Esophagus muscularis mucosa (tissue), 4 donors: ENCODE results near the gene HEBP2. TPM values are rescaled to one million over a fixed set of nuclear protein-coding genes. Genes with fewer than 3 reads are reported as not detected.

Source experiments
- DNase-seq: peaks from one replicate; pipeline ENCODE4 v3.0.0-alpha.2; 2017; ENCODE audit errors: extremely low spot score
- H3K27ac ChIP-seq, 4 donors: fragments of 200-600 bp; sonication (generic); replicated peaks in 1 of 4; 1 replicate in 3 of 4; 2 replicates in 1 of 4; pipeline ENCODE4 v1.5.1; 2016 to 2019; ENCODE audit warnings: mild to moderate bottlenecking in 1 of 4
- H3K27me3 ChIP-seq, 4 donors: fragments of 200-600 bp; sonication (generic); one replicate each; pipeline versions ENCODE4 v1.5.1 to v1.6.0; 2016 to 2019
- H3K36me3 ChIP-seq, 4 donors: fragments of 200-600 bp; sonication (generic); one replicate each; pipeline ENCODE4 v1.5.1; 2016 to 2019
- H3K4me1 ChIP-seq, 4 donors: fragments of 200-600 bp; sonication (generic); one replicate each; pipeline ENCODE4 v1.5.1; 2016 to 2019
- H3K4me3 ChIP-seq, 4 donors: fragments of 200-600 bp; sonication (generic); 1 replicate in 2 of 4; 2 replicates in 2 of 4; pipeline ENCODE4 v1.5.1; 2016 to 2019; ENCODE audit warnings: mild to moderate bottlenecking in 4 of 4, moderate library complexity in 1 of 4
- H3K9me3 ChIP-seq, 4 donors: fragments of 200-600 bp; sonication (generic); 1 replicate in 3 of 4; 2 replicates in 1 of 4; pipeline ENCODE4 v1.5.1; 2016 to 2019
- EP300 ChIP-seq: sonication (generic); formaldehyde crosslinking; IDR thresholded peaks from one replicate; pipeline ENCODE4 v1.6.1; 2017; ENCODE audit warnings: antibody characterized with exemption
- POLR2A ChIP-seq: fragments of 450-650 bp; IDR thresholded peaks from one replicate; pipeline ENCODE4 v1.6.1; 2017; ENCODE audit warnings: antibody characterized with exemption, moderate library complexity, mild to moderate bottlenecking, low read depth
- POLR2AphosphoS5 ChIP-seq, 2 donors: sonication (generic); formaldehyde crosslinking; IDR thresholded peaks; one replicate each; pipeline ENCODE4 v1.6.1; 2017; ENCODE audit warnings: antibody characterized with exemption in 2 of 2
- WGBS: methylation state at CpG from one replicate; pipeline ENCODE4 v1.1.5; 2018; 5-methylcytosine and 5-hydroxymethylcytosine counted together
- intact Hi-C: fragments of 100-400 bp; cut with DNase I; formaldehyde crosslinking; loops from one replicate; pipeline ENCODE4 v1.15.1; 2023
- total RNA-seq, 4 donors: library from RNA; depleted of rRNA; stranded (reverse); fragments of >200 nt; gene quantifications; one replicate each; pipeline versions ENCODE4 v1.1.0 to v1.2.1, GENCODE V29; 2016
- TF ChIP-seq, protein P1 (sequence below), 3 experiments: fragments of 200-600 bp in 2 of 3; fragments of 450-650 bp in 1 of 3; sonication (generic) in 2 of 3; IDR thresholded peaks; one replicate each; pipeline ENCODE4 v1.5.1; 2017 to 2019; ENCODE audit warnings: antibody characterized with exemption in 3 of 3, mild to moderate bottlenecking in 2 of 3, moderate library complexity in 1 of 3

The HEBP2 gene
- total RNA-seq, 4 donors from 2014 or later, result 90.1 to 135 (median 104) TPM

DNA sequence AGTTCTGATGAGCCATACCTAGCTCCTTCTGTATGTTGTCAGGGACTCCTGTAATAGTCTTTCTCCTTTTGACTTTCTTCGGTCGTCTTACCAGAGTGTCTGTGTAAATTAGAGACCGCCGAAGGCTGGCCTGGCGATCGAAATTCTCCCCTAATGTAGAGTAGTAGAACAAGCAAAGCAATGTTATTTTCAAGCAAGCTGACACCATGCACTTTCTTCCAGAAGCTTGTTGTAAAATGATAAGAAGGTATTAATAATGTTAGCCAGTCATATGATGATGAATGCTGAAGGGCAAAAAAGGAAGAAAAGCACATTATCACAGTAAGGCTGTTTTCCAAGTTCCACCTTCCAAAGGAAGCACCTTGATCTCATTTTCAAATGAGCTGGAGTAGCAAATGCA, 37.9 kb downstream of the HEBP2 start:
- H3K27ac ChIP-seq, result no peak overlapping the region
- TF ChIP-seq EP300, result no peak
- TF ChIP-seq, protein P1, sequence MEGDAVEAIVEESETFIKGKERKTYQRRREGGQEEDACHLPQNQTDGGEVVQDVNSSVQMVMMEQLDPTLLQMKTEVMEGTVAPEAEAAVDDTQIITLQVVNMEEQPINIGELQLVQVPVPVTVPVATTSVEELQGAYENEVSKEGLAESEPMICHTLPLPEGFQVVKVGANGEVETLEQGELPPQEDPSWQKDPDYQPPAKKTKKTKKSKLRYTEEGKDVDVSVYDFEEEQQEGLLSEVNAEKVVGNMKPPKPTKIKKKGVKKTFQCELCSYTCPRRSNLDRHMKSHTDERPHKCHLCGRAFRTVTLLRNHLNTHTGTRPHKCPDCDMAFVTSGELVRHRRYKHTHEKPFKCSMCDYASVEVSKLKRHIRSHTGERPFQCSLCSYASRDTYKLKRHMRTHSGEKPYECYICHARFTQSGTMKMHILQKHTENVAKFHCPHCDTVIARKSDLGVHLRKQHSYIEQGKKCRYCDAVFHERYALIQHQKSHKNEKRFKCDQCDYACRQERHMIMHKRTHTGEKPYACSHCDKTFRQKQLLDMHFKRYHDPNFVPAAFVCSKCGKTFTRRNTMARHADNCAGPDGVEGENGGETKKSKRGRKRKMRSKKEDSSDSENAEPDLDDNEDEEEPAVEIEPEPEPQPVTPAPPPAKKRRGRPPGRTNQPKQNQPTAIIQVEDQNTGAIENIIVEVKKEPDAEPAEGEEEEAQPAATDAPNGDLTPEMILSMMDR (IDR thresholded peaks at IDR 0.05), result no peak
- TF ChIP-seq POLR2A, result no peak
- TF ChIP-seq POLR2AphosphoS5 (IDR thresholded peaks at IDR 0.05), result no peak
- no peaks in the 10 kb centered on the region for H3K27me3 ChIP-seq
- no peaks in the 10 kb centered on the region for H3K9me3 ChIP-seq
- 97% methylated on average over 6 of the region's 6 CpGs for WGBS
- peaks cover 0 to 5% (median 2%) of the 10 kb centered on the region in 4 donors for H3K36me3 ChIP-seq
- H3K4me1 ChIP-seq, result peaks cover 0 to 3% (median 0%) of the 10 kb centered on the region in 4 donors
- intact Hi-C loops, result no loop called here
- peak; percentile 42 for DNase-seq
- H3K4me3 ChIP-seq, result no peak overlapping the region

DNA sequence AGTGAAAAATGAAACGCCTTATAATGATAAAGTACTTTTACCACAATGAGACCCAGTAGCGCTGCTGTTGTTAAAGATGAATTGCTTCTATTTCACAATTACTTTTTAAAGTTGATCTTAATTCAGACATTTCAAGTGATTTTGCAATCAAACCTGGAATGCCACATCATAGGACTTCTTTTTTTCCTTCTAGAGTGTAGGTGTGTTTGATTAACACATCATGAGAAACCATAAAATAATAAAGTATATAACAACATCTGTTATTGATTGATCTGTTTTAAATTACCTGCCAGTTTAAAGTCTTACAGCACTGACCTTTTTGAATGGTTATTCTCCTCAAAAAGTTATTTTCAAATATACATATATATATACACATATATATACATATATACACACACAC, 38.6 kb downstream of the HEBP2 start:
- H3K9me3 ChIP-seq, result no peaks in the 10 kb centered on the region
- no peak overlapping the region for H3K27ac ChIP-seq
- 89% methylated on average over 2 of the region's 2 CpGs for WGBS
- H3K36me3 ChIP-seq, result peaks cover 0 to 5% (median 2%) of the 10 kb centered on the region in 4 donors
- H3K4me1 ChIP-seq, result peaks cover 0 to 2% (median 0%) of the 10 kb centered on the region in 4 donors
- TF ChIP-seq POLR2A (no peak), EP300 (no peak), POLR2AphosphoS5 (IDR thresholded peaks at IDR 0.05) (no peak)
- TF ChIP-seq, protein P1 (IDR thresholded peaks at IDR 0.05), result no peak
- H3K4me3 ChIP-seq, result no peak overlapping the region
- intact Hi-C loops, result no loop called here
- DNase-seq, result no peak
- H3K27me3 ChIP-seq, result no peaks in the 10 kb centered on the region

DNA sequence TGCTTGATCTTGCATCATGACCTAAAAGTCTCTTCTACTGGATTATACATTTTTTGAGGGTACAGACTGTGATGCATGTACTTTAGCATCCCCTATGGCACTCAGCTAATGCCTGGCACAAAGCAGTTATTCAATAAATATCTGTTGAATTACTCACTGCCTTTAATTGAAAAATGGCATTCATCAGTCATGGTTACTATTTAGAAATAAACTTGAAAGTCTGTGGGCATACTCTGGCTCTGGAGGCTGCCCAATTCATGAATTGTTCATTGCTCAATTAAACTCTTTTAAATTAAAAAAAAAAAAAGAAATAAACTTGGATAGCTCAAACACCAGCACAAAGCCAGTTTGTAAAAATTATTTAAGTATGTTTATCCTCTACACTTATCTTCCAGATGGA, 40.0 kb downstream of the HEBP2 start:
- Histone ChIP-seq H3K4me3 (no peak overlapping the region), H3K27me3 (no peaks in the 10 kb centered on the region), H3K27ac (no peak overlapping the region), H3K4me1 (no peaks in the 10 kb centered on the region), H3K9me3 (no peaks in the 10 kb centered on the region), H3K36me3 (peaks cover 0 to 5% (median 2%) of the 10 kb centered on the region in 4 donors)
- intact Hi-C loops, result no loop called here
- no peak for TF ChIP-seq POLR2AphosphoS5 (IDR thresholded peaks at IDR 0.05)
- peak; percentile 5 for DNase-seq

DNA sequence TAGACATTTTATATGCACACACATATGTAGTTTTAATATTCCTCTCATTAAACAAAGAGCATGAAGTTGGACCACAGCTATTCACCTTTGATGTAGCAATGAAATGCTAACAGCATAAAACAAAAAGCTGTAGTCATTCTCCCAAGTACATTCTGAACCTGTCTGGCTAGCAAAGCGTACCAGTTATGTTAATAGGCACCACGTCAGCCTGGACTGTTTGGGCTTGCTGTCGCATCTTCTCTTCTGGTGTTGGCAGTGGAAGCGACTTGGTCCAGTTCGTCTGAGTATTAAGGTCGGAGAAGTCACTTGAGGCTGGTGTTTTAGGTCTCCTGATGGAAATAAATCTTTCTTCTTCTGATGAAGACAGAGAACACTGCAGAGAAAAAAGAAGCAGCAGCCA, 42.8 kb downstream of the HEBP2 start:
- TF ChIP-seq, protein P1 (IDR thresholded peaks at IDR 0.05), result no peak
- TF ChIP-seq EP300 (no peak), POLR2AphosphoS5 (IDR thresholded peaks at IDR 0.05) (no peak), POLR2A (no peak)
- H3K9me3 ChIP-seq, result no peaks in the 10 kb centered on the region
- 81% methylated on average over 6 of the region's 6 CpGs for WGBS
- no peak overlapping the region for H3K27ac ChIP-seq
- intact Hi-C loops, result no loop called here
- H3K4me1 ChIP-seq, result no peaks in the 10 kb centered on the region
- H3K27me3 ChIP-seq, result no peaks in the 10 kb centered on the region
- H3K4me3 ChIP-seq, result no peak overlapping the region
- peak; percentile 29 for DNase-seq
- peaks cover 0 to 5% (median under 1%) of the 10 kb centered on the region in 4 donors for H3K36me3 ChIP-seq

DNA sequence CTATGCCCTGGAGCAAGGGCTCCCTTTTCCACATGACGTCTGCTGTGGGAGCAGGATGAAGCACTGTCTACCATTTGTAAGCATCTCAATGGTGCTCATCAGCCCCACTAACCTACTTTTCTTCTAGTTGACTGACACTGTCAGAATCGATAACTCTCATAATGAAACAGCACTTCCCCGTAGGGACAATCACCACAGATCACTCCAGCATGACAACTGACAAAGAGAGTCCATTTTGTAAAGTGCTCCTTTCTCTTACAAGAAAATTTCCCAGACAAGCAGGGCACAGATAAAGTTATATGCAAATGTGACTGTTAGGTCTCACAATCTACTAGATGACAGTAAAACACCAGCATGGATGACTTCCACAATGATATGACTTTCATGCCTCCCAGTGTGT, 46.4 kb downstream of the HEBP2 start:
- H3K36me3 ChIP-seq, result peaks cover 0 to 5% (median 0%) of the 10 kb centered on the region in 4 donors
- intact Hi-C loops, result no loop called here
- TF ChIP-seq, protein P1 (IDR thresholded peaks at IDR 0.05), result no peak
- TF ChIP-seq POLR2AphosphoS5 (IDR thresholded peaks at IDR 0.05), result no peak
- TF ChIP-seq POLR2A, result no peak
- TF ChIP-seq EP300, result no peak
- H3K27ac ChIP-seq, result no peak overlapping the region
- H3K4me1 ChIP-seq, result no peaks in the 10 kb centered on the region
- WGBS, result 89% methylated on average over 3 of the region's 3 CpGs
- H3K27me3 ChIP-seq, result no peaks in the 10 kb centered on the region
- no peak for DNase-seq
- H3K9me3 ChIP-seq, result no peaks in the 10 kb centered on the region
- H3K4me3 ChIP-seq, result no peak overlapping the region
